ENCODE data around the gene ANAPC13.

The ANAPC13 gene

GRCh38 chr3:134505485-134505884 is 19.7 kb upstream of the ANAPC13 start:
- in situ Hi-C loops (cut with HindIII; ENCODE audit: low pct_ligation_motif_present, low sequenced_read_pairs) = no loop called here
- Histone ChIP-seq H3K27me3 (replicated peaks) (no peaks in the 10 kb centered on the region), H3K4me3 (ENCODE audit: low read depth, low read length) (no peak overlapping the region), H3K27ac (no peak overlapping the region), H3K36me3 (replicated peaks) (no peaks in the 10 kb centered on the region)
- no peak for TF ChIP-seq CTCF (IDR thresholded peaks at IDR 0.05; ENCODE audit: low read depth, low read length, missing control alignments)
- no peak for DNase-seq

DNA sequence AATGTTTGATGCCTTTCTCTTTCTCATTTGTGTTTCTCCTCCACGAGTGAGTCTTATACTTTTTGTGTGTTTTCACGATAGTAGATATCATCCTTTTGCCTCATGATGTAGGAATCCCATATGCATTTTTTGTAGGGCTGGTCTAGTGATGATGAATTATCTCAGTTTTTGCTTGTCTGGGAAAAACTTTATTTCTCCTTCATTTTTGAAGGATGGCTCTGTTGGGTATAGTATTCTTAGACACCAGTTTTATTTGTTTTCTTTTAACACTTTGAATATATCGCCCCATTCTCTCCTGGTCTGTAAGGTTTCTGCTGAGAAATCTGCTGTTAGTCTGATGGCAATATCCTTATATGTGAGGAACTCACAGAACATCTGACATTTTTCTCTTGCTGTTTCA is 18.3 kb upstream of the ANAPC13 start:
- Histone ChIP-seq H3K27ac (no peak overlapping the region), H3K36me3 (replicated peaks) (no peaks in the 10 kb centered on the region), H3K27me3 (replicated peaks) (no peaks in the 10 kb centered on the region), H3K4me3 (ENCODE audit: low read depth, low read length) (no peak overlapping the region)
- no peak for TF ChIP-seq CTCF (IDR thresholded peaks at IDR 0.05; ENCODE audit: low read depth, low read length, missing control alignments)
- in situ Hi-C loops (cut with HindIII; ENCODE audit: low pct_ligation_motif_present, low sequenced_read_pairs) = no loop called here
- no peak for DNase-seq

DNA sequence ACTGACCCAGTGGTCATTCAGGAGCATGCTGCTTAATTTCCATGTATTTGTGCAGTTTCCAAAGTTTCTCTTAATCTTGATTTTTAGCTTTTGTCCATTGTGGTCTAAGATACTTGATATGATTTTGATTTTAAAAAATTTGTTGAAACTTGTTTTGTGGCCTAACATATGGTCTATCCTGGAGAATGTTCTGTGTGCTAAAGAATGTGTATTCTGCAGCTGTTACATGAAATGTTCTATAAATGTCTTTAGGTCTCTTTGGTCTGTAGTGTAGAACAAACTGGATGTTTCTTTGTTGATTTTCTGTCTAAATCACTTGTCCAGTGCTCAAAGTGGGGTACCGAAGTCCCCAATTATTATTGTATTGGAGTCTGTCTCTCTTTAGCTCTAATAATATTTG is 17.5 kb upstream of the ANAPC13 start:
- TF ChIP-seq CTCF (IDR thresholded peaks at IDR 0.05; ENCODE audit: low read depth, low read length, missing control alignments) = no peak
- no peak for DNase-seq
- H3K36me3 ChIP-seq (replicated peaks) = no peaks in the 10 kb centered on the region
- H3K4me3 ChIP-seq (ENCODE audit: low read depth, low read length) = no peak overlapping the region
- in situ Hi-C loops (cut with HindIII; ENCODE audit: low pct_ligation_motif_present, low sequenced_read_pairs) = no loop called here
- no peak overlapping the region for H3K27ac ChIP-seq
- no peaks in the 10 kb centered on the region for H3K27me3 ChIP-seq (replicated peaks)

- no peak overlapping the region for H3K27ac ChIP-seq
- H3K4me3 ChIP-seq (ENCODE audit: low read depth, low read length) = no peak overlapping the region
- DNase-seq = no peak
- in situ Hi-C loops (cut with HindIII; ENCODE audit: low pct_ligation_motif_present, low sequenced_read_pairs) = loop anchor here (25.0 kb wide), 1 partner anchor 259 kb away; no protein-coding TSS in a partner anchor
- no peak for TF ChIP-seq CTCF (IDR thresholded peaks at IDR 0.05; ENCODE audit: low read depth, low read length, missing control alignments)
- no peaks in the 10 kb centered on the region for H3K27me3 ChIP-seq (replicated peaks)
- H3K36me3 ChIP-seq (replicated peaks) = no peaks in the 10 kb centered on the region
Measured at GRCh38 chr3:134496471-134497071, 10.8 kb upstream of the ANAPC13 start.

DNA sequence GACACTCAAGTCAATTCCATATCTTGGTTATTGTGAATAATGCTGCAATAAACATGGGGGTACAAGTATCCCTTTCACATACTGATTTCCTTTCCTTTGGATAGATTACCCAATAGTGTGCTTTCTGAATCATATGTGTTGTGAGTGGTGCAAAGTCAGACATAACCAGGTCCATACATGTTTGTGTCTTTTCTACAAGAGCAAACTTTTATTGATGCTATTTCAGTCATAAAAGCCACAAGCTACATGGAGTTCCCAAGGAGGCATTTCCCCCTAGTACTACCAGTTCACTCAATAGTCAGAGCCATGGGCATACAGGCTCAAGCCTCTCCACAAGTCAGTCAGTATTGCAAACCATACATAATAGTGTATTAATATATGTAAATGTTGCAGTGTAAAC is 10.2 kb upstream of the ANAPC13 start:
- H3K27ac ChIP-seq = no peak overlapping the region
- no peak for DNase-seq
- no peak for TF ChIP-seq CTCF (IDR thresholded peaks at IDR 0.05; ENCODE audit: low read depth, low read length, missing control alignments)
- H3K27me3 ChIP-seq (replicated peaks) = no peaks in the 10 kb centered on the region
- in situ Hi-C loops (cut with HindIII; ENCODE audit: low pct_ligation_motif_present, low sequenced_read_pairs) = loop anchor here (25.0 kb wide), 1 partner anchor 259 kb away; no protein-coding TSS in a partner anchor
- H3K4me3 ChIP-seq (ENCODE audit: low read depth, low read length) = no peak overlapping the region
- no peaks in the 10 kb centered on the region for H3K36me3 ChIP-seq (replicated peaks)

- DNase-seq = no peak
- H3K36me3 ChIP-seq (replicated peaks) = no peaks in the 10 kb centered on the region
- H3K27ac ChIP-seq = no peak overlapping the region
- in situ Hi-C loops (cut with HindIII; ENCODE audit: low pct_ligation_motif_present, low sequenced_read_pairs) = loop anchor here (25.0 kb wide), 1 partner anchor 257 kb away; no protein-coding TSS in a partner anchor
- TF ChIP-seq CTCF (IDR thresholded peaks at IDR 0.05; ENCODE audit: low read depth, low read length, missing control alignments) = no peak
- no peak overlapping the region for H3K4me3 ChIP-seq (ENCODE audit: low read depth, low read length)
- no peaks in the 10 kb centered on the region for H3K27me3 ChIP-seq (replicated peaks)
Measured at GRCh38 chr3:134494495-134494894, 8.7 kb upstream of the ANAPC13 start.
